Activated T-cell treated with anti-CD3 and anti-CD28 coated beads, Interleukin-2, amount 50 U/mL, for 48 hours (primary cell): Measurements from ENCODE around the gene PDGFD.

Experiments used
- DNase-seq, 2 experiments: peaks; one replicate each; pipeline ENCODE4 v3.0.0-alpha.2; 2020

PDGFD gene

GRCh38 chr11:103947546-103947919 lies 216.4 kb downstream of the PDGFD start:
- no peak for DNase-seq

DNA sequence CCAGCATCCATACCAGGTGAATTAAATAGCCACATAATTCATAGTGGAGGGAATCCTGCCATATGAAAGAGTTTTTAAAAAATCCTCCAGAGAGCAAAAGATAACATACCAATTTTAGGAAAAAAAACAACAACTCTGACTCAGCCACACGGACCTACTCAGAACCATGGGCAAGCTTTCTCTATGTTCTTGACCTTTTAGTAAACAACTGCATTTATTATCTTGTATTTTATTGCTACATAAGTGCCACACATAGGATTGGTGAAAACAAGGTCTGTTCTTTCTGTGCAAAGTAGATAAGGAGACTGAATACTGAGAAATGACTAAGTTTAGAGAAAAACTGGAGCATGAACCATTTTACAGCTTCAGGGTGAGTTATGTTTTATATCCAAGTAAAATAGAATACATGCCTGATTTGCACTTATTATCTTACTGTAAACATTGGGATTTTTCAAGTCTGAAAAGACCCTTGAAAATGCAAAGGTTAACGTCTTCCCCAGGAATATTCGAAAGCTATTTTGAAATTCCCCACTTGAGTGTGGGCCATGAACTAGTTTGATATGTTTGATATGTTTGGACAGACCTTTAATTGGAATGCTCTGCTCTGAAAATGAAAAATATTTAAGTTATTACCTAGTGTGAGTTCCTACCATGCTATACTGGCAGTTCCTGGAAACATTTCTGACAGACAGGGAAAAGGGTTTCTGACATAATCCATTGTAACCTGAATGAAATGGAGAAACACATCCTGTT lies 217.0 kb downstream of the PDGFD start:
- DNase-seq = no peak

GRCh38 chr11:103944251-103944940 lies 219.6 kb downstream of the PDGFD start:
- DNase-seq = no peak

DNA sequence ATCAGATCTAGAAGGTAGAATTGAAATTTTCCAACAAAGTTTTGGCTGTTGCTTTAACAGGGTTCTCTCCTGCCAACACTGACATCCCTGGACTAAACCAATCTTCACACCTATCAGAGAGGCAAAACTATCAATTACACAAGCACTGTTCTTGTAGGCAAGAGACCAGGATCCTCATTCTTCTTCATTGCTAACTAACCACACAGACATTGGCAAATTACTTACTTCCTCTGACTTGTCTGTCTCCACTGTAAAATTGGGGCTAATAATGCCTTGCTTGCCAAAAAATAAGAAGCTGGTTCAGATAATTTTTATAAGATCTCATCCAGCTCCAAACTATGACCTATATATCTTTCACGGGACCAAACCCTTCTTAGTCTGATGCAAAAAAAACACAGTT lies 221.3 kb downstream of the PDGFD start:
- no peak for DNase-seq

- DNase-seq = no peak
Measured at GRCh38 chr11:103940551-103940950, 223.4 kb downstream of the PDGFD start.

DNA sequence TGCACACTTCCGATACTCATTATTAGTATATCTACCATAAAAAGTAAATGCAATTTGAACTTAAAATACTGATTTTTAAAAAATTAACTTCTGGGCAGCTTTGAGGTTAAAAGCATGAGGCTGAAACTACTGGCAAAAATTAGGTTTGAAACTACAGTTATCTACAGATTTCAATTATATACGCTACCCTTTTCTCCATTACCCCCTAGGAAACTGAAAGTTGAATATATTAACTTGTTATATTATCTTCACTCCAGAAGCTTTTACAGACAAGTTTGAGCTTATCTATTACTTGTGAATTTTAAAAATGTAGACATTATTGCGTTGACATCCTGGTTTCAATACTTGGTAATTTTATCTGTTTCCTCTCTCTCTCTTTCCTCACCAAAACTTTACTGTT lies 224.3 kb downstream of the PDGFD start:
- DNase-seq = no peak

DNA sequence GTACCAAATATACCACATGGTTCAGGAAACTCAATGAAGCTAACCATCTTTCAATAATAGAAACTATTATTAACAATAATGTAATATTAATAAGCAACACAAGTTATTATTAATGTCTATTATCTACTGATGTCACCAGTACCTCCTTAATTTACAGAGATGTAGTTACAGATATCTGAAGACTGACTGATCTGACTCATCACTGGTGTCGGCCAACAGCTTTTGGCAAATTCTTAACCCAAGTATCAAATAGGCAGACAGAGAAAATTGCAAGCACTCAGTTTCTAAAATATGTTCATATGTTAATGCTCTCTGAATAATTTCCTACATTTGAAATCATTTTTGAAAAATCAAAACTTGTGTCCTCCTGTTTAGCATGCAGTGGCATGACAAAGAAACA lies 227.9 kb downstream of the PDGFD start:
- DNase-seq = no peak

DNA sequence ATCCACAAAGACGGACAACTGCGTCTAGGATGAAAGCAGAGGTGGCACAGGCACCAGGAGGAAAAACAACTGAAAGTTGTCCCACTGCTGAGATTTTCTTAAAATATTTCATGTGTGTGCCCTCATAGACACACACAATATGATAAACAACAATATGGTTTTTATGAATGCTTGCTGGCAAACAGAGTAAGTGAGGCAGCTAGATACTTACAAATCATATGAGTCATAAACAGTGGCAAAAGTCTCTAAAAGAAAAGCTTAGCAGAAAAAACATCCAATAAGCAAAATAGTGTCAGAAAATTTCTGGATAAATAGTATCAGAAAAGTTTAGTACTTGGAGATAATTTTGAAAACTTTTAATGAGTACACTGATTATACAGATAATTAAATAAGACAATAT lies 228.7 kb downstream of the PDGFD start:
- no peak for DNase-seq

GRCh38 chr11:103929170-103929903 lies 234.6 kb downstream of the PDGFD start:
- DNase-seq = no peak

- DNase-seq = no peak
Measured at GRCh38 chr11:103928802-103929161, 235.2 kb downstream of the PDGFD start.

- no peak for DNase-seq
Measured at GRCh38 chr11:103928040-103928801, 235.7 kb downstream of the PDGFD start.

- DNase-seq = no peak
Measured at GRCh38 chr11:103927535-103927934, 236.4 kb downstream of the PDGFD start.

- no peak for DNase-seq
Measured at GRCh38 chr11:103926990-103927389, 237.0 kb downstream of the PDGFD start.

- no peak for DNase-seq
Measured at GRCh38 chr11:103924166-103925013, 239.6 kb downstream of the PDGFD start.

- no peak for DNase-seq
Measured at GRCh38 chr11:103923451-103923931, 240.5 kb downstream of the PDGFD start.

- no peak for DNase-seq
Measured at GRCh38 chr11:103920933-103921332, 243.0 kb downstream of the PDGFD start.

GRCh38 chr11:103920449-103920848 lies 243.5 kb downstream of the PDGFD start:
- no peak for DNase-seq

DNA sequence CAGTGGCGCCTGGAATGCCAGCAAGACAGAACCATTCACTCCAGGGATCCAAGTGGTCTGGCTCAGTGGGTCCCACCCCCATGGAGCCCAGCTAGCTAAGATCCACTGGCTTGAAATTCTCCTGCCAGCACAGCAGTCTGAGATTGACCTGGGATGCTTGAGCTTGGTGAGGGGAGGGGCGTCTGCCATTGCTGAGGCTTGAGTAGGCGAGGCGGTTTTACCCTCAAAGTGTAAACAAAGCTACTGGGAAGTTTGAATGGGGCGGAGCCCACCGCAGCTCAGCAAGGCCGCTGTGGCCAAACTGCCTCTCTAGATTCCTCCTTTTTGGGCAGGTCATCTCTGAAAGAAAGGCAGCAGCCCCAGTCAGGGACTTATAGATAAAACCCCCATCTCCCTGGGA lies 253.2 kb downstream of the PDGFD start:
- DNase-seq = no peak

- no peak for DNase-seq
Measured at GRCh38 chr11:103907548-103908455, 256.1 kb downstream of the PDGFD start.

- DNase-seq = no peak
Measured at GRCh38 chr11:103907136-103907535, 256.8 kb downstream of the PDGFD start.

GRCh38 chr11:103906291-103906867 lies 257.6 kb downstream of the PDGFD start:
- DNase-seq = no peak
